Heart right ventricle (tissue), 16 donors: ENCODE results near the gene SPTLC2. TPM values are rescaled to one million over a fixed set of nuclear protein-coding genes. Genes with fewer than 3 reads are reported as not detected.

Source experiments
- ATAC-seq, 8 donors: fragments of 200-7000 bp; cut with Tn5 transposase; one replicate each; pipeline ENCODE4 v1.9.1; 2020; ENCODE audit warnings: mild to moderate bottlenecking in 8 of 8, moderate library complexity in 8 of 8, moderate number of reproducible peaks in 1 of 8
- DNase-seq, 2 donors: peaks; one replicate each; pipeline ENCODE4 v3.0.0-alpha.2; 2020
- H3K27ac ChIP-seq, 10 donors: fragments of 200-600 bp; sonication (generic) in 2 of 10; one replicate each; pipeline versions ENCODE4 v1.5.0 to v1.8.0; 2020 to 2022; ENCODE audit warnings: mild to moderate bottlenecking in 3 of 10
- H3K27me3 ChIP-seq, 7 donors: fragments of 200-600 bp; one replicate each; pipeline ENCODE4 v1.8.0; 2021 to 2022; ENCODE audit warnings: mild to moderate bottlenecking in 2 of 7
- H3K36me3 ChIP-seq, 9 donors: fragments of 200-600 bp; sonication (generic) in 1 of 9; one replicate each; pipeline versions ENCODE4 v1.5.0 to v1.8.0; 2020 to 2022; ENCODE audit warnings: mild to moderate bottlenecking in 2 of 9
- H3K4me1 ChIP-seq, 9 donors: fragments of 200-600 bp; sonication (generic) in 1 of 9; one replicate each; pipeline versions ENCODE4 v1.5.0 to v1.8.0; 2020 to 2022; ENCODE audit warnings: mild to moderate bottlenecking in 4 of 9
- H3K4me3 ChIP-seq, 10 donors: fragments of 200-600 bp; sonication (generic) in 2 of 10; one replicate each; pipeline versions ENCODE4 v1.5.0 to v1.8.0; 2020 to 2022; ENCODE audit warnings: mild to moderate bottlenecking in 7 of 10, moderate library complexity in 2 of 10
- H3K9me3 ChIP-seq, 11 donors: fragments of 200-600 bp in 10 of 11; sonication (generic) in 2 of 11; one replicate each; pipeline versions ENCODE4 v1.5.0 to v1.8.0; 2013 to 2022; ENCODE audit warnings: mild to moderate bottlenecking in 2 of 11, control low read depth in 1 of 11, moderate library complexity in 1 of 11
- CTCF ChIP-seq, 9 donors: fragments of 200-600 bp; sonication (generic) in 2 of 9; IDR thresholded peaks; one replicate each; pipeline versions ENCODE4 v1.5.0 to v1.8.0; 2021 to 2022; ENCODE audit warnings: antibody characterized with exemption in 9 of 9, mild to moderate bottlenecking in 5 of 9, moderate library complexity in 1 of 9
- WGBS, 2 donors: extraction: QIAGEN DNeasy Blood & Tissue Kit; methylation state at CpG; one replicate each; pipeline ENCODE4 v1.1.7; 2013; ENCODE audit warnings: inconsistent platforms in 1 of 2; 5-methylcytosine and 5-hydroxymethylcytosine counted together
- intact Hi-C, 10 donors: fragments of 100-400 bp; cut with DNase I; formaldehyde crosslinking; loops; one replicate each; pipeline versions ENCODE4 v1.11.1 to v1.14.2; 2022
- polyA plus RNA-seq, 2 donors: library from polyadenylated mRNA; stranded (reverse); fragments of 200-250 nt; gene quantifications; one replicate each; pipeline ENCODE4 v1.2.3, GENCODE V29; 2013
- total RNA-seq, 10 donors: library from RNA; stranded (reverse); fragmentation: NEBNext Ultra II Directional in 3 of 10; extraction: Animal tissue kit (Norgen Biotek cat#: 25700) in 3 of 10; gene quantifications; one replicate each; pipeline versions ENCODE4 v1.2.1 to v1.2.4, GENCODE V29; 2021 to 2023
- donor health status: Arrhythmogenic right ventricular cardiomyopathy.
- donor health status: ischemic (EF 13 %, LVEDD 7.1; RV severe dilation, severe dysfunction).
- donor health status: healthy with polysubstance abuse.
- donor health status: DM: no; HTN: yes; CAD: no.
- donor health status: DM: no; HTN: no; CAD: no.
- donor health status: ischemic (EF 25% LVEDD 6.9; RV normal size, moderate dysfunction).
- donor health status: ischemic (EF 25% LVEDD 5.7; RV mildly dilated, moderate dysfunction).
- donor health status: healthy.
- donor health status: DM: yes; HTN: yes; CAD: no.
- donor health status: Ischemic cardiomyopathy.
- donor health status: ischemic (EF 35%, LVEDD 5.7; RV mildly dilated, moderate dysfunction).
- donor health status: nonischemic (EF 11% LVEDD 7.7; RV severe dilation, severe dysfunction).
- donor health status: DM: yes; HTN: yes; CAD: no.
- donor health status: PGD.
- donor health status: ischemic (EF 29% LVEDD 5.4; RV normal size, mild dysfunction).
- donor health status: nonischemic (EF 23%, LVEDD 6.1; RV moderate dilation, normal function).

SPTLC2 gene
- total and polyA plus RNA-seq, 12 donors = 4.7 to 23.5 (median 12.7) TPM

- Histone ChIP-seq H3K9me3 (no peaks in the 10 kb centered on the region), H3K4me3 (no peak overlapping the region), H3K4me1 (peaks cover 0 to 29% (median 0%) of the 10 kb centered on the region in 9 donors), H3K36me3 (peaks cover 0 to 76% (median 13%) of the 10 kb centered on the region in 9 donors), H3K27ac (peak overlapping the region in 1 of 10 donors; percentile 82), H3K27me3 (no peaks in the 10 kb centered on the region)
- ATAC-seq = peak in 2 of 8 donors; percentile 61 to 78
- intact Hi-C loops = no loop called here
- 79 to 82% methylated on average over 8 of the region's 8 CpGs for WGBS, 2 donors
- no peak for TF ChIP-seq CTCF (IDR thresholded peaks at IDR 0.05)
- no peak for DNase-seq
These were observed 51.0 kb downstream of the SPTLC2 start for GRCh38 chr14:77565289-77565993.

- Histone ChIP-seq H3K36me3 (peaks cover 0 to 77% (median 12%) of the 10 kb centered on the region in 9 donors), H3K4me3 (no peak overlapping the region), H3K9me3 (no peaks in the 10 kb centered on the region), H3K27me3 (no peaks in the 10 kb centered on the region), H3K27ac (no peak overlapping the region), H3K4me1 (peaks cover 0 to 32% (median 0%) of the 10 kb centered on the region in 9 donors)
- WGBS, 2 donors = 82 to 85% methylated on average over 4 of the region's 4 CpGs
- no peak for TF ChIP-seq CTCF (IDR thresholded peaks at IDR 0.05)
- no peak for ATAC-seq
- DNase-seq = no peak
- intact Hi-C loops = no loop called here
These were observed 53.8 kb downstream of the SPTLC2 start for GRCh38 chr14:77562681-77563080.

GRCh38 chr14:77561881-77562280 lies 54.6 kb downstream of the SPTLC2 start:
- ATAC-seq = no peak
- intact Hi-C loops = no loop called here
- no peak for DNase-seq
- Histone ChIP-seq H3K4me3 (no peak overlapping the region), H3K36me3 (peaks cover 0 to 79% (median 12%) of the 10 kb centered on the region in 9 donors), H3K4me1 (peaks cover 0 to 40% (median 0%) of the 10 kb centered on the region in 9 donors), H3K27me3 (no peaks in the 10 kb centered on the region), H3K27ac (no peak overlapping the region), H3K9me3 (no peaks in the 10 kb centered on the region)
- WGBS, 2 donors = 86% methylated on average over 5 of the region's 5 CpGs
- no peak for TF ChIP-seq CTCF (IDR thresholded peaks at IDR 0.05)

- intact Hi-C loops = loop anchor here in 6 of 10 donors (10.0 kb wide), 5 partner anchors 45 to 265 kb away; partner anchors contain the start of genes AHSA1 (in 1 of the 6) and VIPAS39 (in 1 of the 6)
- ATAC-seq (no peak), DNase-seq (no peak)
- Histone ChIP-seq H3K9me3 (no peaks in the 10 kb centered on the region), H3K4me3 (no peak overlapping the region), H3K27me3 (no peaks in the 10 kb centered on the region), H3K36me3 (peaks cover 0 to 97% (median 12%) of the 10 kb centered on the region in 9 donors), H3K4me1 (peaks cover 0 to 37% (median 11%) of the 10 kb centered on the region in 9 donors), H3K27ac (no peak overlapping the region)
- 94 to 96% methylated on average over 6 of the region's 6 CpGs for WGBS, 2 donors
- no peak for TF ChIP-seq CTCF (IDR thresholded peaks at IDR 0.05)
These were observed 57.1 kb downstream of the SPTLC2 start for GRCh38 chr14:77559381-77559780.
